Testis (tissue), 3 donors: Measurements from ENCODE around the gene LPAR2. TPM values are rescaled to one million over a fixed set of nuclear protein-coding genes. Genes with fewer than 3 reads are reported as not detected.

ENCODE experiments used
- DNase-seq: peaks from one replicate; pipeline ENCODE4 v3.0.0-alpha.2; 2019
- H3K27ac ChIP-seq, 2 donors: fragments of 200-600 bp; sonication (generic); one replicate each; pipeline ENCODE4 v1.5.1; 2019
- H3K27me3 ChIP-seq: fragments of 200-600 bp; sonication (generic); one replicate; pipeline ENCODE4 v1.5.1; 2019
- H3K36me3 ChIP-seq: fragments of 200-600 bp; sonication (generic); one replicate; pipeline ENCODE4 v1.5.1; 2017; ENCODE audit warnings: low read depth; ENCODE audit errors: missing control alignments
- H3K4me1 ChIP-seq: fragments of 200-600 bp; sonication (generic); one replicate; pipeline ENCODE4 v1.5.1; 2019
- H3K4me3 ChIP-seq, 2 donors: fragments of 200-600 bp; sonication (generic); one replicate each; pipeline ENCODE4 v1.5.1; 2017 to 2019
- H3K9me3 ChIP-seq: fragments of 200-600 bp; sonication (generic); one replicate; pipeline ENCODE4 v1.5.1; 2017
- CTCF ChIP-seq, 3 experiments: fragments of 450-650 bp in 2 of 3; fragments of 200-600 bp in 1 of 3; sonication (generic) in 1 of 3; IDR thresholded peaks; one replicate each; pipeline ENCODE4 v1.5.1; 2016 to 2019; ENCODE audit warnings: antibody characterized with exemption in 3 of 3, mild to moderate bottlenecking in 2 of 3, moderate library complexity in 1 of 3
- POLR2A ChIP-seq: fragments of 450-650 bp; IDR thresholded peaks from one replicate; pipeline ENCODE4 v1.6.1; 2017; ENCODE audit warnings: antibody characterized with exemption, mild to moderate bottlenecking, moderate library complexity
- WGBS, 2 donors: methylation state at CpG; one replicate each; pipeline ENCODE4 v1.1.5; 2018; 5-methylcytosine and 5-hydroxymethylcytosine counted together
- intact Hi-C: fragments of 100-400 bp; cut with DNase I; formaldehyde crosslinking; loops from one replicate; pipeline ENCODE4 v1.15.1; 2023; ENCODE audit warnings: low total_unique reads
- polyA plus RNA-seq: library from polyadenylated mRNA; stranded (reverse); fragments of 350-450 nt; fragmentation: Illumina TruSeq; extraction: RNeasy Lipid Tissue Mini Kit (QIAGEN cat#74804); gene quantifications from one replicate; pipeline ENCODE4 v1.2.3, GENCODE V29; 2014; ENCODE audit warnings: low read depth, low replicate concordance; ENCODE audit not compliant: insufficient read depth
- total RNA-seq, 2 donors: library from RNA; depleted of rRNA; stranded (reverse); fragments of >200 nt; gene quantifications; one replicate each; pipeline ENCODE4 v1.2.3, GENCODE V29; 2016

The LPAR2 gene
- total and polyA plus RNA-seq, 3 donors from 2014 or later, result 73.9 to 224 (median 181) TPM

GRCh38 chr19:19653597-19654147 is 25.7 kb upstream of the LPAR2 start:
- intact Hi-C loops, result no loop called here
- no peak for DNase-seq
- Histone ChIP-seq H3K4me3 (no peak overlapping the region), H3K27me3 (no peaks in the 10 kb centered on the region), H3K36me3 (no peaks in the 10 kb centered on the region), H3K27ac (no peak overlapping the region), H3K4me1 (no peaks in the 10 kb centered on the region), H3K9me3 (no peaks in the 10 kb centered on the region)
- TF ChIP-seq POLR2A (no peak), CTCF (IDR thresholded peaks at IDR 0.05) (no peak)
- 93 to 97% methylated on average over 12 to 21 of the region's 23 CpGs for WGBS, 2 donors

- no peak for TF ChIP-seq CTCF (IDR thresholded peaks at IDR 0.05)
- no peak for TF ChIP-seq POLR2A
- no peaks in the 10 kb centered on the region for H3K27me3 ChIP-seq
- intact Hi-C loops, result no loop called here
- no peak for DNase-seq
- H3K4me1 ChIP-seq, result no peaks in the 10 kb centered on the region
- H3K36me3 ChIP-seq, result no peaks in the 10 kb centered on the region
- no peak overlapping the region for H3K27ac ChIP-seq
- H3K4me3 ChIP-seq, result no peak overlapping the region
- H3K9me3 ChIP-seq, result no peaks in the 10 kb centered on the region
- 90 to 93% methylated on average over 16 to 24 of the region's 24 CpGs for WGBS, 2 donors
These were observed 24.7 kb upstream of the LPAR2 start for GRCh38 chr19:19652482-19653295.

- no peaks in the 10 kb centered on the region for H3K4me1 ChIP-seq
- WGBS, 2 donors, result 67% methylated on average over 13 of the region's 13 CpGs
- no peak for TF ChIP-seq POLR2A
- no peak for TF ChIP-seq CTCF (IDR thresholded peaks at IDR 0.05)
- intact Hi-C loops, result no loop called here
- no peaks in the 10 kb centered on the region for H3K27me3 ChIP-seq
- no peaks in the 10 kb centered on the region for H3K36me3 ChIP-seq
- DNase-seq, result no peak
- no peak overlapping the region for H3K4me3 ChIP-seq
- H3K9me3 ChIP-seq, result no peaks in the 10 kb centered on the region
- H3K27ac ChIP-seq, result no peak overlapping the region
These were observed 23.1 kb upstream of the LPAR2 start for GRCh38 chr19:19651076-19651475.

- no peak for TF ChIP-seq POLR2A
- H3K27ac ChIP-seq, result no peak overlapping the region
- no peaks in the 10 kb centered on the region for H3K27me3 ChIP-seq
- no peaks in the 10 kb centered on the region for H3K9me3 ChIP-seq
- no peaks in the 10 kb centered on the region for H3K36me3 ChIP-seq
- WGBS, 2 donors, result 83 to 93% methylated on average over 2 to 9 of the region's 9 CpGs
- no peak overlapping the region for H3K4me3 ChIP-seq
- intact Hi-C loops, result no loop called here
- no peak for DNase-seq
- no peaks in the 10 kb centered on the region for H3K4me1 ChIP-seq
These were observed 22.3 kb upstream of the LPAR2 start for GRCh38 chr19:19650331-19650730.

GRCh38 chr19:19649580-19649995 is 21.6 kb upstream of the LPAR2 start:
- no peaks in the 10 kb centered on the region for H3K36me3 ChIP-seq

More at GRCh38 chr19:19649580-19649995, 21.6 kb upstream of the LPAR2 start:
- H3K4me1 ChIP-seq, result no peaks in the 10 kb centered on the region
- no peak for DNase-seq
- no peaks in the 10 kb centered on the region for H3K27me3 ChIP-seq
- intact Hi-C loops, result loop anchor here (5.0 kb wide), 1 partner anchor 117 kb away; no protein-coding TSS in a partner anchor
- H3K4me3 ChIP-seq, result no peak overlapping the region
- no peak overlapping the region for H3K27ac ChIP-seq
- 93 to 100% methylated on average over 4 to 22 of the region's 22 CpGs for WGBS, 2 donors
- TF ChIP-seq POLR2A (no peak), CTCF (IDR thresholded peaks at IDR 0.05) (no peak)
- no peaks in the 10 kb centered on the region for H3K9me3 ChIP-seq
